Panc1 (cell line): ENCODE results near the gene RASGRF2. TPM values are rescaled to one million over a fixed set of nuclear protein-coding genes. Genes with fewer than 3 reads are reported as not detected.

Experiments
- ATAC-seq: fragments of 200-7000 bp; cut with Tn5 transposase; 2 replicates; pipeline ENCODE4 v1.9.1; 2020; ENCODE audit warnings: mild to moderate bottlenecking, moderate library complexity
- BruUV-seq: library from RNA; stranded (reverse); fragments of 400-500 nt; replicated peaks from 2 replicates; lab custom pipeline; 2021; lab: Mats Ljungman, UMichigan
- CTCF ChIA-PET: fragments of 300-600 bp; sonication (Branson Sonifier 250); formaldehyde crosslinking; loops from one replicate; lab custom pipeline; 2022; ENCODE audit warnings: antibody characterized with exemption; lab: Charles Lee
- POLR2A ChIA-PET: fragments of 300-600 bp; sonication (Branson Sonifier 250); formaldehyde crosslinking; loops from one replicate; lab custom pipeline; 2022; ENCODE audit warnings: antibody characterized with exemption; lab: Charles Lee
- DNase-seq: peaks from one replicate; pipeline ENCODE4 v3.0.0-alpha.2; 2010; ENCODE audit warnings: low read depth, low spot score
- H3K27ac ChIP-seq: 2 replicates; pipeline ENCODE4 v1.5.1; 2011; ENCODE audit warnings: mild to moderate bottlenecking, low read length, inconsistent platforms
- H3K27me3 ChIP-seq: fragments of 200-500 bp; sonication (Bioruptor generic); 2 replicates; pipeline ENCODE4 v1.6.0; 2014; ENCODE audit warnings: low read length, inconsistent platforms; ENCODE audit not compliant: control insufficient read depth, insufficient read depth
- H3K36me3 ChIP-seq: fragments of 200-500 bp; sonication (Bioruptor generic); 2 replicates; pipeline ENCODE4 v1.5.1; 2014; ENCODE audit warnings: inconsistent platforms, mild to moderate bottlenecking, low read length, moderate library complexity; ENCODE audit not compliant: control insufficient read depth, insufficient read depth
- H3K4me1 ChIP-seq: 2 replicates; pipeline ENCODE4 v1.5.1; 2011; ENCODE audit warnings: inconsistent platforms, mild to moderate bottlenecking, low read length, moderate library complexity; ENCODE audit not compliant: control insufficient read depth, insufficient read depth
- H3K4me3 ChIP-seq, 2 experiments: 2 replicates each; pipeline ENCODE4 v1.5.1; 2011 to 2012; ENCODE audit warnings: low read depth in 2 of 2, low read length in 2 of 2, mild to moderate bottlenecking in 2 of 2, inconsistent platforms in 1 of 2, moderate library complexity in 1 of 2
- H3K9me3 ChIP-seq: fragments of 200-500 bp; sonication (Bioruptor generic); 2 replicates; pipeline ENCODE4 v1.5.1; 2014; ENCODE audit warnings: low read depth, mild to moderate bottlenecking, inconsistent platforms, low read length, moderate library complexity; ENCODE audit not compliant: control insufficient read depth, insufficient read depth
- POLR2AphosphoS5 ChIP-seq: IDR thresholded peaks from 2 replicates; pipeline ENCODE4 v1.6.1; 2012; ENCODE audit warnings: mild to moderate bottlenecking, low read depth, low read length, moderate library complexity
- SIN3A ChIP-seq: IDR thresholded peaks from 2 replicates; pipeline ENCODE4 v1.6.1; 2012; ENCODE audit warnings: low read depth, mild to moderate bottlenecking, low read length, moderate library complexity, borderline replicate concordance; ENCODE audit not compliant: insufficient read depth
- TCF7L2 ChIP-seq: IDR thresholded peaks from 2 replicates; pipeline ENCODE4 v1.6.1; 2011; ENCODE audit warnings: mild to moderate bottlenecking, low read depth, low read length, inconsistent platforms
- in situ Hi-C: cut with HindIII; loops from 2 replicates; pipeline ENCODE4 v1.10.0; 2016; ENCODE audit warnings: low sequenced_read_pairs, low pct_unique_long_range_greater_than_20kb
- intact Hi-C: fragments of 100-400 bp; cut with micrococcal nuclease; formaldehyde crosslinking; loops from one replicate; pipeline ENCODE4 v1.10.0; 2022; ENCODE audit not compliant: unreplicated experiment
- total RNA-seq: library from RNA; stranded (reverse); gene quantifications from one replicate; pipeline ENCODE4 v1.2.1, GENCODE V29; 2021; ENCODE audit not compliant: unreplicated experiment
- TF ChIP-seq, protein P1 (sequence below): fragments of 450-650 bp; IDR thresholded peaks from 2 replicates; pipeline ENCODE4 v1.5.1; 2017; ENCODE audit warnings: mild to moderate bottlenecking
- TF ChIP-seq, protein P2 (sequence below), 2 experiments: IDR thresholded peaks; 2 replicates each; pipeline ENCODE4 v1.6.1; 2011 to 2012; ENCODE audit warnings: low read depth in 2 of 2, control low read depth in 1 of 2, low read length in 1 of 2, mild to moderate bottlenecking in 1 of 2, moderate library complexity in 1 of 2; ENCODE audit not compliant: insufficient read depth in 1 of 2

RASGRF2 gene
- total RNA-seq, 1 experiment from 2014 or later, result 4.7 TPM

DNA sequence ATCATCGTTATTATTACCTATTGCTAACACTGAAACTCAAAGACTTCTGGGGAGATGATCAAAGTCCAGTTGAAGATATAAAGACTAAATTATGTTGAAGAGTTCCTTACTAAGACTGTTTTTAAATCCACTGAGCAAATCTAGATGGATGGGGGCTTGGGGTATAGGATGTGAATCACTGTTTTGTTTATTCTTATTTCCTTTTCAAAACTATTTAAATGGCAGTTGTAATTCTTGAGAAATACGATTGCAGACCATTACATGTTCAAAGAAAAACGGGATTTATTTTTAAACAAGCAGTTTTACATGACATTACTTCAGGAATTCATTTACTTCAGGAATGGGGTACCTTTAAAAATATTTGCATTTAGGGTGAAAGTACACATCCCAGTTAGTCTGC lies 4.3 kb downstream of the RASGRF2 start:
- ChIA-PET CTCF (no interaction called here), POLR2A (no interaction called here)
- peak overlapping the region; percentile 82 for H3K27ac ChIP-seq
- no peak for ATAC-seq
- peak overlapping the region in 1 of 2 experiments; percentile 15; a peak in 1 of 4 replicates for H3K4me3 ChIP-seq
- DNase-seq, result no peak
- no peaks in the 10 kb centered on the region for H3K9me3 ChIP-seq
- no TSS peak for BruUV-seq
- no peaks in the 10 kb centered on the region for H3K27me3 ChIP-seq
- intact Hi-C loops, result no loop called here
- TF ChIP-seq, protein P1, sequence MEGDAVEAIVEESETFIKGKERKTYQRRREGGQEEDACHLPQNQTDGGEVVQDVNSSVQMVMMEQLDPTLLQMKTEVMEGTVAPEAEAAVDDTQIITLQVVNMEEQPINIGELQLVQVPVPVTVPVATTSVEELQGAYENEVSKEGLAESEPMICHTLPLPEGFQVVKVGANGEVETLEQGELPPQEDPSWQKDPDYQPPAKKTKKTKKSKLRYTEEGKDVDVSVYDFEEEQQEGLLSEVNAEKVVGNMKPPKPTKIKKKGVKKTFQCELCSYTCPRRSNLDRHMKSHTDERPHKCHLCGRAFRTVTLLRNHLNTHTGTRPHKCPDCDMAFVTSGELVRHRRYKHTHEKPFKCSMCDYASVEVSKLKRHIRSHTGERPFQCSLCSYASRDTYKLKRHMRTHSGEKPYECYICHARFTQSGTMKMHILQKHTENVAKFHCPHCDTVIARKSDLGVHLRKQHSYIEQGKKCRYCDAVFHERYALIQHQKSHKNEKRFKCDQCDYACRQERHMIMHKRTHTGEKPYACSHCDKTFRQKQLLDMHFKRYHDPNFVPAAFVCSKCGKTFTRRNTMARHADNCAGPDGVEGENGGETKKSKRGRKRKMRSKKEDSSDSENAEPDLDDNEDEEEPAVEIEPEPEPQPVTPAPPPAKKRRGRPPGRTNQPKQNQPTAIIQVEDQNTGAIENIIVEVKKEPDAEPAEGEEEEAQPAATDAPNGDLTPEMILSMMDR, result no peak
- TF ChIP-seq, protein P2, sequence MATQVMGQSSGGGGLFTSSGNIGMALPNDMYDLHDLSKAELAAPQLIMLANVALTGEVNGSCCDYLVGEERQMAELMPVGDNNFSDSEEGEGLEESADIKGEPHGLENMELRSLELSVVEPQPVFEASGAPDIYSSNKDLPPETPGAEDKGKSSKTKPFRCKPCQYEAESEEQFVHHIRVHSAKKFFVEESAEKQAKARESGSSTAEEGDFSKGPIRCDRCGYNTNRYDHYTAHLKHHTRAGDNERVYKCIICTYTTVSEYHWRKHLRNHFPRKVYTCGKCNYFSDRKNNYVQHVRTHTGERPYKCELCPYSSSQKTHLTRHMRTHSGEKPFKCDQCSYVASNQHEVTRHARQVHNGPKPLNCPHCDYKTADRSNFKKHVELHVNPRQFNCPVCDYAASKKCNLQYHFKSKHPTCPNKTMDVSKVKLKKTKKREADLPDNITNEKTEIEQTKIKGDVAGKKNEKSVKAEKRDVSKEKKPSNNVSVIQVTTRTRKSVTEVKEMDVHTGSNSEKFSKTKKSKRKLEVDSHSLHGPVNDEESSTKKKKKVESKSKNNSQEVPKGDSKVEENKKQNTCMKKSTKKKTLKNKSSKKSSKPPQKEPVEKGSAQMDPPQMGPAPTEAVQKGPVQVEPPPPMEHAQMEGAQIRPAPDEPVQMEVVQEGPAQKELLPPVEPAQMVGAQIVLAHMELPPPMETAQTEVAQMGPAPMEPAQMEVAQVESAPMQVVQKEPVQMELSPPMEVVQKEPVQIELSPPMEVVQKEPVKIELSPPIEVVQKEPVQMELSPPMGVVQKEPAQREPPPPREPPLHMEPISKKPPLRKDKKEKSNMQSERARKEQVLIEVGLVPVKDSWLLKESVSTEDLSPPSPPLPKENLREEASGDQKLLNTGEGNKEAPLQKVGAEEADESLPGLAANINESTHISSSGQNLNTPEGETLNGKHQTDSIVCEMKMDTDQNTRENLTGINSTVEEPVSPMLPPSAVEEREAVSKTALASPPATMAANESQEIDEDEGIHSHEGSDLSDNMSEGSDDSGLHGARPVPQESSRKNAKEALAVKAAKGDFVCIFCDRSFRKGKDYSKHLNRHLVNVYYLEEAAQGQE (IDR thresholded peaks at IDR 0.05; ENCODE audit: insufficient read depth in 1 of 2, low read depth in 2 of 2, low read length in 1 of 2), result no peak
- TF ChIP-seq TCF7L2 (no peak), POLR2AphosphoS5 (no peak), SIN3A (no peak)
- peaks cover 15% of the 10 kb centered on the region; the same call in 1 of the 2 replicates for H3K4me1 ChIP-seq
- in situ Hi-C loops, result no loop called here
- H3K36me3 ChIP-seq, result no peaks in the 10 kb centered on the region

DNA sequence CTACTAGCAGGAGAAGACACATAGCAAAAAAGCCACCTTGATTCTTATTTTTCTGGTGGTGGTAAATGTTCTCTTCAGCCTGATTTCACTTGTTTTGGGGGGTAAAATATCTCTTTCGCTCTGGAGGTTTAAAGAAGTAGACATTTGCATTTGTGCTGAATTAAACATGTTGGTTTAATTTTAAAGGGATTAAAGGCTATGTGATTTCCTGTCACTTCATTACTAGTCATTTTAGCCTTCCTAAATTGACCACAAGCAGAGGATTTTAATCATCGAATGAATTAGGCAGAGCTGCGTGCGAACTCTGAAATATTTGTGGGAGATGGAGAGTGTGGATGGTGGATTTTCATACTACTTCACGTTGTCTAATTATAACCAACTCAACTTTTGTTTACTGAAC lies 4.8 kb downstream of the RASGRF2 start:
- ATAC-seq (no peak), DNase-seq (no peak)
- no peaks in the 10 kb centered on the region for H3K27me3 ChIP-seq
- H3K27ac ChIP-seq, result peak overlapping the region; percentile 82
- POLR2A ChIA-PET, result no interaction called here
- BruUV-seq, result no TSS peak
- H3K9me3 ChIP-seq, result no peaks in the 10 kb centered on the region
- H3K4me3 ChIP-seq, result peak overlapping the region in 1 of 2 experiments; percentile 9; a peak in 1 of 4 replicates
- intact Hi-C loops (no loop called here), in situ Hi-C loops (no loop called here)
- TF ChIP-seq SIN3A, result no peak
- peaks cover 15% of the 10 kb centered on the region; the same call in 1 of the 2 replicates for H3K4me1 ChIP-seq
- no peaks in the 10 kb centered on the region for H3K36me3 ChIP-seq
- CTCF ChIA-PET, result no interaction called here

DNA sequence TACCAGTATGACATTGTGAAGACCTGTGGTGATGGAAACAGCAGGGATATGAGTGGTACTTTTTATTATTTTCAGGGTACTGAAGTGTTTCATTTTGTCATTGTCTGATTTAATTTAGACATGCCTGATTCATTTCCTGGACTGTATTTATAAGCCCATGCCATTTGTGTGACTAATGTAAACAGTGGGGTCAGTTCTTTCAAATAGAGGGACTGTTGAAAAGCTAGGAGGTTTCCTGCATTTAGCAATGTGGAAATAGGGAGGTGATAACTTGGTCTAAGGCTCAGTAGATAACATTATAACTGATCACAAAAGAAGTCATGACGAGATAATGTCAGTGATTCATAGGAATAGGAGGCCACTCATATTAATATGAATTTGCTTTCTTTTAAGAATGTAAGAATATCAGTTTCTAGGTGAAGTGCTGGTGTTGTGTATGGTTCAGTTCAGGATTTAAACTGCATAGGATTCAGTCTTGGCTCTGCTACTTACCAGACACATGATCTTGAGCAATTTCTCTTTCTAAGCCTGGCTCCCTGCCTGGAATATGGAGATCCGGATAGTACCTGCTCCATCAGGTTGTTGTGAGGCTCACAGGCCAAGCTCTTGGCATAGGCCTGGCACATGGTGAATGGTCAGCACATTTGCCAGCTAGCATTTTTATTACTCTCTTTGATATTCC lies 7.5 kb downstream of the RASGRF2 start:
- ATAC-seq, result peak; percentile 96

More for the DNA sequence above, 7.5 kb downstream of the RASGRF2 start:
- peaks cover 15% of the 10 kb centered on the region; the same call in 1 of the 2 replicates for H3K4me1 ChIP-seq
- H3K4me3 ChIP-seq, result no peak overlapping the region
- peak overlapping the region; percentile 78 for H3K27ac ChIP-seq
- H3K36me3 ChIP-seq, result no peaks in the 10 kb centered on the region
- TF ChIP-seq TCF7L2 (no peak), POLR2AphosphoS5 (0 out of 2 replicates have a peak, but pooled peaks have one; percentile 44)
- TF ChIP-seq, protein P1, result no peak
- TF ChIP-seq, protein P2 (IDR thresholded peaks at IDR 0.05; ENCODE audit: insufficient read depth in 1 of 2, low read depth in 2 of 2, low read length in 1 of 2), result no peak
- peak; percentile 93 for DNase-seq
- no peaks in the 10 kb centered on the region for H3K9me3 ChIP-seq
- intact Hi-C loops (no loop called here), in situ Hi-C loops (no loop called here)
- ChIA-PET CTCF (interaction anchor here (0.7 kb wide), 1 partner anchor 197 kb away, joined by 5 read pairs; no protein-coding TSS in a partner anchor), POLR2A (interaction anchor here (0.7 kb wide), 1 partner anchor 12 kb away, joined by 3 read pairs; no protein-coding TSS in a partner anchor)
- H3K27me3 ChIP-seq, result no peaks in the 10 kb centered on the region
- no TSS peak for BruUV-seq
